Measurements from ENCODE around the gene FXYD1.

GRCh38 chr19:35184267-35184666 is 45.6 kb downstream of the FXYD1 start:
- TF ChIP-seq POLR2AphosphoS5 (IDR thresholded peaks at IDR 0.05; ENCODE audit: low read depth) (no peak), CTCF (IDR thresholded peaks at IDR 0.05; ENCODE audit: insufficient read depth, low read length) (no peak), SPI1 (IDR thresholded peaks at IDR 0.05; ENCODE audit: borderline replicate concordance, low read depth) (no peak)
